HepG2 (cell line): ENCODE data around the gene ZFPL1. TPM values are rescaled to one million over a fixed set of nuclear protein-coding genes. Genes with fewer than 3 reads are reported as not detected.
A peak's percentile ranks its signal among the peaks of the same experiment; 100 is the strongest.

Experiments
- CREB3 ChIP-seq: sonication (generic); formaldehyde crosslinking; IDR thresholded peaks from 2 replicates; pipeline ENCODE4 v1.5.0; 2020; ENCODE audit warnings: missing genetic modification reagents
- GPN1 ChIP-seq: sonication (generic); formaldehyde crosslinking; IDR thresholded peaks from 2 replicates; pipeline ENCODE4 v1.5.1; 2020; ENCODE audit warnings: missing genetic modification reagents, borderline replicate concordance
- RFXANK ChIP-seq: IDR thresholded peaks from 2 replicates; pipeline ENCODE4 v1.6.1; 2016
- ZBTB4 ChIP-seq: sonication (generic); formaldehyde crosslinking; IDR thresholded peaks from 2 replicates; pipeline ENCODE4 v1.4.0; 2020; ENCODE audit warnings: missing genetic modification reagents, mild to moderate bottlenecking, borderline replicate concordance
- ZNF564 ChIP-seq: sonication (generic); formaldehyde crosslinking; IDR thresholded peaks from 2 replicates; pipeline ENCODE4 v1.8.1; 2023; ENCODE audit warnings: mild to moderate bottlenecking, missing genetic modification reagents
- ZNF691 ChIP-seq: sonication (generic); formaldehyde crosslinking; IDR thresholded peaks from 2 replicates; pipeline ENCODE4 v1.4.0; 2020; ENCODE audit warnings: missing genetic modification reagents, low read depth, mild to moderate bottlenecking, borderline replicate concordance
- ZSCAN5A ChIP-seq: sonication (generic); formaldehyde crosslinking; IDR thresholded peaks from 2 replicates; pipeline ENCODE4 v1.8.0; 2022; ENCODE audit warnings: mild to moderate bottlenecking, missing genetic modification reagents, borderline replicate concordance
- polyA plus RNA-seq, 8 experiments: library from polyadenylated mRNA; depleted of rRNA in 3 of 8; stranded (reverse) in 7 of 8; unstranded in 1 of 8; fragments of >200 nt; fragmentation: Illumina TruSeq in 4 of 8; extraction: Trizol in 4 of 8; gene quantifications; 2 replicates each; pipeline versions ENCODE4 v1.2.1 to v1.2.3, GENCODE V29; 2011 to 2016; ENCODE audit warnings: low read depth in 4 of 8, missing spikeins in 1 of 8, mixed read lengths in 1 of 8; ENCODE audit not compliant: insufficient read depth in 1 of 8
- total RNA-seq, 5 experiments: library from RNA; depleted of rRNA; stranded (reverse); fragments of >200 nt; fragmentation: Illumina TruSeq; extraction: Trizol; gene quantifications; 2 replicates each; pipeline ENCODE4 v1.2.3, GENCODE V29; 2016; ENCODE audit warnings: low read depth in 1 of 5

The ZFPL1 gene
- total and polyA plus RNA-seq, 2 of the 13 experiments (the other 11 are each of a cell fraction or from before 2014, with no cell fraction given): 32.2 to 56.0 TPM

- no peak for TF ChIP-seq ZSCAN5A (CRISPR knock-in tag)
- TF ChIP-seq ZNF564: no peak
- no peak for TF ChIP-seq ZNF691 (CRISPR knock-in tag)
- TF ChIP-seq RFXANK (CRISPR knock-in tag): no peak
- TF ChIP-seq GPN1 (CRISPR knock-in tag): 0 out of 2 replicates have a peak, but pooled peaks have one; percentile 35
- no peak for TF ChIP-seq ZBTB4
- TF ChIP-seq CREB3 (CRISPR knock-in tag): no peak
These were observed 27.2 kb downstream of the ZFPL1 start (continued) for GRCh38 chr11:65111159-65111743.
